ENCODE measurements around the gene MYL5. TPM values are rescaled to one million over a fixed set of nuclear protein-coding genes. Genes with fewer than 3 reads are reported as not detected.

Gene MYL5
- polyA plus RNA-seq, 3 donors, result 4.2 to 12.6 (median 7.2) TPM

GRCh38 chr4:624705-625590 lies 49.4 kb upstream of the MYL5 start, which contains the start of gene PDE6B:
Gene PDE6B (plus strand): TSS chr4:625573. CDS start chr4:625627, 54 bp downstream.
- no peak for TF ChIP-seq CTCF (IDR thresholded peaks at IDR 0.05)
- H4K20me1 ChIP-seq (ENCODE audit: insufficient read depth, low read length), result no peaks in the 10 kb centered on the region
- H3K27ac Mint-ChIP-seq, result peak within 1 kb of the TSS in 1 of 7 donors; percentile 33
- 93% methylated on average over 15 of the region's 21 CpGs for WGBS (ENCODE audit: insufficient coverage)
- H3K4me1 ChIP-seq (ENCODE audit: control insufficient read depth in 1 of 2, insufficient read depth in 2 of 2, low read length in 2 of 2), result no peaks in the 10 kb centered on the region
- H3K9me3 Mint-ChIP-seq, result peaks cover 0 to 5% (median 1%) of the 10 kb centered on the region in 7 donors
- peaks cover 3% of the 10 kb centered on the region for H3K4me1 Mint-ChIP-seq
- H3K36me3 Mint-ChIP-seq, result no peaks in the 10 kb centered on the region
- no peak within 1 kb of the TSS for H3K4me3 Mint-ChIP-seq
- peaks cover 2 to 4% (median 3%) of the 10 kb centered on the region in 3 donors for H3K27me3 Mint-ChIP-seq (ENCODE audit: low read depth in 3 of 3)
- H3K36me3 ChIP-seq (replicated peaks in 1 of 2; ENCODE audit: control insufficient read depth in 1 of 2, insufficient read depth in 2 of 2, low read length in 2 of 2), result no peaks in the 10 kb centered on the region
- H3K27ac ChIP-seq (ENCODE audit: low read depth in 1 of 2, low read length in 2 of 2), result no peak within 1 kb of the TSS
- intact Hi-C loops (cut with micrococcal nuclease), result no loop called here
- H3K4me3 ChIP-seq (replicated peaks in 1 of 3; ENCODE audit: low read depth in 2 of 3, low read length in 3 of 3), result no peak within 1 kb of the TSS
- no peak within 1 kb of the TSS for H2AFZ ChIP-seq (ENCODE audit: insufficient read depth, low read depth, low read length, poor library complexity, severe bottlenecking)
- no peaks in the 10 kb centered on the region for H3K9me3 ChIP-seq (replicated peaks in 1 of 2; ENCODE audit: control insufficient read depth in 1 of 2, insufficient read depth in 1 of 2, low read length in 2 of 2)
- H3K27me3 ChIP-seq (ENCODE audit: control insufficient read depth in 2 of 2, insufficient read depth in 2 of 2, low read length in 2 of 2), result no peaks in the 10 kb centered on the region
- H3K4me2 ChIP-seq (replicated peaks; ENCODE audit: extremely low read depth, low read length, poor library complexity, severe bottlenecking), result no peak within 1 kb of the TSS
- DNase-seq, result no peak
- H3K79me2 ChIP-seq (ENCODE audit: insufficient read depth, low read length), result no peaks in the 10 kb centered on the region
- H3K9ac ChIP-seq (ENCODE audit: insufficient read depth, low read length, poor library complexity, severe bottlenecking), result no peak within 1 kb of the TSS

DNA sequence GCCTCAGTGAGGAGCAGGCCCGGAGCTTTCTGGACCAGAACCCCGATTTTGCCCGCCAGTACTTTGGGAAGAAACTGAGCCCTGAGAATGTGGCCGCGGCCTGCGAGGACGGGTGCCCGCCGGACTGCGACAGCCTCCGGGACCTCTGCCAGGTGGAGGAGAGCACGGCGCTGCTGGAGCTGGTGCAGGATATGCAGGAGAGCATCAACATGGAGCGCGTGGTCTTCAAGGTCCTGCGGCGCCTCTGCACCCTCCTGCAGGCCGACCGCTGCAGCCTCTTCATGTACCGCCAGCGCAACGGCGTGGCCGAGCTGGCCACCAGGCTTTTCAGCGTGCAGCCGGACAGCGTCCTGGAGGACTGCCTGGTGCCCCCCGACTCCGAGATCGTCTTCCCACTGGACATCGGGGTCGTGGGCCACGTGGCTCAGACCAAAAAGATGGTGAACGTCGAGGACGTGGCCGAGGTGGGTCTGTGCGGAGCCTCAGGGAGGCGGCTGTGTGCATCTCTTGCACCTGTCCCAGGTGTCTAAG lies 48.6 kb upstream of the MYL5 start:
- Histone ChIP-seq H3K27me3 (ENCODE audit: control insufficient read depth in 2 of 2, insufficient read depth in 2 of 2, low read length in 2 of 2) (no peaks in the 10 kb centered on the region), H3K36me3 (replicated peaks in 1 of 2; ENCODE audit: control insufficient read depth in 1 of 2, insufficient read depth in 2 of 2, low read length in 2 of 2) (no peaks in the 10 kb centered on the region), H4K20me1 (ENCODE audit: insufficient read depth, low read length) (no peaks in the 10 kb centered on the region), H3K27ac (ENCODE audit: low read depth in 1 of 2, low read length in 2 of 2) (no peak overlapping the region), H3K4me1 (ENCODE audit: control insufficient read depth in 1 of 2, insufficient read depth in 2 of 2, low read length in 2 of 2) (no peaks in the 10 kb centered on the region), H2AFZ (ENCODE audit: insufficient read depth, low read depth, low read length, poor library complexity, severe bottlenecking) (no peak overlapping the region), H3K9ac (ENCODE audit: insufficient read depth, low read length, poor library complexity, severe bottlenecking) (no peak overlapping the region), H3K4me2 (replicated peaks; ENCODE audit: extremely low read depth, low read length, poor library complexity, severe bottlenecking) (no peak overlapping the region), H3K79me2 (ENCODE audit: insufficient read depth, low read length) (no peaks in the 10 kb centered on the region), H3K4me3 (replicated peaks in 1 of 3; ENCODE audit: low read depth in 2 of 3, low read length in 3 of 3) (no peak overlapping the region), H3K9me3 (replicated peaks in 1 of 2; ENCODE audit: control insufficient read depth in 1 of 2, insufficient read depth in 1 of 2, low read length in 2 of 2) (no peaks in the 10 kb centered on the region)
- H3K4me1 Mint-ChIP-seq, result peaks cover 3% of the 10 kb centered on the region
- intact Hi-C loops (cut with micrococcal nuclease), result no loop called here
- H3K4me3 Mint-ChIP-seq, result no peak overlapping the region
- H3K36me3 Mint-ChIP-seq, result no peaks in the 10 kb centered on the region
- H3K27ac Mint-ChIP-seq, result no peak overlapping the region
- 98% methylated on average over 39 of the region's 39 CpGs for WGBS (ENCODE audit: insufficient coverage)
- DNase-seq, result no peak
- no peak for TF ChIP-seq CTCF (IDR thresholded peaks at IDR 0.05)
- peaks cover 2 to 6% (median 3%) of the 10 kb centered on the region in 3 donors for H3K27me3 Mint-ChIP-seq (ENCODE audit: low read depth in 3 of 3)
- peaks cover 0 to 8% (median 2%) of the 10 kb centered on the region in 7 donors for H3K9me3 Mint-ChIP-seq

Data from CD14-positive monocyte (primary cell).